ENCODE measurements around the gene NDST4.

- no peak for TF ChIP-seq POLR2A (IDR thresholded peaks at IDR 0.05)
- no peak for TF ChIP-seq CTCF (IDR thresholded peaks at IDR 0.05)
Observed at GRCh38 chr4:114922592-114922933, 190.9 kb downstream of the NDST4 start.
